ENCODE data around the gene USP17L5. TPM values are rescaled to one million over a fixed set of nuclear protein-coding genes. Genes with fewer than 3 reads are reported as not detected.

Gene USP17L5, protein sequence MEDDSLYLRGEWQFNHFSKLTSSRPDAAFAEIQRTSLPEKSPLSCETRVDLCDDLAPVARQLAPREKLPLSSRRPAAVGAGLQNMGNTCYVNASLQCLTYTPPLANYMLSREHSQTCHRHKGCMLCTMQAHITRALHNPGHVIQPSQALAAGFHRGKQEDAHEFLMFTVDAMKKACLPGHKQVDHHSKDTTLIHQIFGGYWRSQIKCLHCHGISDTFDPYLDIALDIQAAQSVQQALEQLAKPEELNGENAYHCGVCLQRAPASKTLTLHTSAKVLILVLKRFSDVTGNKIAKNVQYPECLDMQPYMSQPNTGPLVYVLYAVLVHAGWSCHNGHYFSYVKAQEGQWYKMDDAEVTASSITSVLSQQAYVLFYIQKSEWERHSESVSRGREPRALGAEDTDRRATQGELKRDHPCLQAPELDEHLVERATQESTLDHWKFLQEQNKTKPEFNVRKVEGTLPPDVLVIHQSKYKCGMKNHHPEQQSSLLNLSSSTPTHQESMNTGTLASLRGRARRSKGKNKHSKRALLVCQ
- not detected in 2 replicates for total RNA-seq

DNA sequence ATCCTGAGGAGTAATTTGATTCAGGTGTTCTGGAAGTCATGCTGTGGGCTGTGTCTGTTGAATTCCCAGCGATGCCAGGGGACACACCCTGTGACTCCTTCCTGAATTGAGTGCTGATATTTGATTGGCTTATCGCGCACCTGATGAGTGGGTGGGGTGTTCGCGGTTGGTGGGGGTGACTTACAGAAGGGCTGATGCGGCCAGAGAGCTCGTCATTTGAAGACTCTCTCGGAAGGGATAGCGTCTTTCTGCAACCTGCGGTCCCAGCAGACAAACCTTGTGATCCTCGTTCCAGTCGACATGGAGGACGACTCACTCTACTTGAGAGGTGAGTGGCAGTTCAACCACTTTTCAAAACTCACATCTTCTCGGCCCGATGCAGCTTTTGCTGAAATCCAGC is at the start of gene USP17L5:
TSS of gene USP17L5 (plus strand) at position 301 of the 400 bp plus-strand sequence. CDS start at position 301, 0 bp downstream.

DNA sequence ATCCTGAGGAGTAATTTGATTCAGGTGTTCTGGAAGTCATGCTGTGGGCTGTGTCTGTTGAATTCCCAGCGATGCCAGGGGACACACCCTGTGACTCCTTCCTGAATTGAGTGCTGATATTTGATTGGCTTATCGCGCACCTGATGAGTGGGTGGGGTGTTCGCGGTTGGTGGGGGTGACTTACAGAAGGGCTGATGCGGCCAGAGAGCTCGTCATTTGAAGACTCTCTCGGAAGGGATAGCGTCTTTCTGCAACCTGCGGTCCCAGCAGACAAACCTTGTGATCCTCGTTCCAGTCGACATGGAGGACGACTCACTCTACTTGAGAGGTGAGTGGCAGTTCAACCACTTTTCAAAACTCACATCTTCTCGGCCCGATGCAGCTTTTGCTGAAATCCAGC is 14.3 kb upstream of the USP17L5 start, which contains the start of gene USP17L24:
TSS of gene USP17L24 (plus strand) at position 301 of the 400 bp plus-strand sequence. CDS start at position 301, 0 bp downstream.

DNA sequence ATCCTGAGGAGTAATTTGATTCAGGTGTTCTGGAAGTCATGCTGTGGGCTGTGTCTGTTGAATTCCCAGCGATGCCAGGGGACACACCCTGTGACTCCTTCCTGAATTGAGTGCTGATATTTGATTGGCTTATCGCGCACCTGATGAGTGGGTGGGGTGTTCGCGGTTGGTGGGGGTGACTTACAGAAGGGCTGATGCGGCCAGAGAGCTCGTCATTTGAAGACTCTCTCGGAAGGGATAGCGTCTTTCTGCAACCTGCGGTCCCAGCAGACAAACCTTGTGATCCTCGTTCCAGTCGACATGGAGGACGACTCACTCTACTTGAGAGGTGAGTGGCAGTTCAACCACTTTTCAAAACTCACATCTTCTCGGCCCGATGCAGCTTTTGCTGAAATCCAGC is 9.6 kb upstream of the USP17L5 start, which contains the start of gene USP17L25:
TSS of gene USP17L25 (plus strand) at position 301 of the 400 bp plus-strand sequence. CDS start at position 301, 0 bp downstream.

DNA sequence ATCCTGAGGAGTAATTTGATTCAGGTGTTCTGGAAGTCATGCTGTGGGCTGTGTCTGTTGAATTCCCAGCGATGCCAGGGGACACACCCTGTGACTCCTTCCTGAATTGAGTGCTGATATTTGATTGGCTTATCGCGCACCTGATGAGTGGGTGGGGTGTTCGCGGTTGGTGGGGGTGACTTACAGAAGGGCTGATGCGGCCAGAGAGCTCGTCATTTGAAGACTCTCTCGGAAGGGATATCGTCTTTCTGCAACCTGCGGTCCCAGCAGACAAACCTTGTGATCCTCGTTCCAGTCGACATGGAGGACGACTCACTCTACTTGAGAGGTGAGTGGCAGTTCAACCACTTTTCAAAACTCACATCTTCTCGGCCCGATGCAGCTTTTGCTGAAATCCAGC is 4.8 kb upstream of the USP17L5 start, which contains the start of gene USP17L26:
TSS of gene USP17L26 (plus strand) at position 301 of the 400 bp plus-strand sequence. CDS start at position 301, 0 bp downstream.

DNA sequence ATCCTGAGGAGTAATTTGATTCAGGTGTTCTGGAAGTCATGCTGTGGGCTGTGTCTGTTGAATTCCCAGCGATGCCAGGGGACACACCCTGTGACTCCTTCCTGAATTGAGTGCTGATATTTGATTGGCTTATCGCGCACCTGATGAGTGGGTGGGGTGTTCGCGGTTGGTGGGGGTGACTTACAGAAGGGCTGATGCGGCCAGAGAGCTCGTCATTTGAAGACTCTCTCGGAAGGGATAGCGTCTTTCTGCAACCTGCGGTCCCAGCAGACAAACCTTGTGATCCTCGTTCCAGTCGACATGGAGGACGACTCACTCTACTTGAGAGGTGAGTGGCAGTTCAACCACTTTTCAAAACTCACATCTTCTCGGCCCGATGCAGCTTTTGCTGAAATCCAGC is 4.6 kb downstream of the USP17L5 start, which contains the start of gene USP17L27:
TSS of gene USP17L27 (plus strand) at position 301 of the 400 bp plus-strand sequence. CDS start at position 301, 0 bp downstream.

DNA sequence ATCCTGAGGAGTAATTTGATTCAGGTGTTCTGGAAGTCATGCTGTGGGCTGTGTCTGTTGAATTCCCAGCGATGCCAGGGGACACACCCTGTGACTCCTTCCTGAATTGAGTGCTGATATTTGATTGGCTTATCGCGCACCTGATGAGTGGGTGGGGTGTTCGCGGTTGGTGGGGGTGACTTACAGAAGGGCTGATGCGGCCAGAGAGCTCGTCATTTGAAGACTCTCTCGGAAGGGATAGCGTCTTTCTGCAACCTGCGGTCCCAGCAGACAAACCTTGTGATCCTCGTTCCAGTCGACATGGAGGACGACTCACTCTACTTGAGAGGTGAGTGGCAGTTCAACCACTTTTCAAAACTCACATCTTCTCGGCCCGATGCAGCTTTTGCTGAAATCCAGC is 9.4 kb downstream of the USP17L5 start, which contains the start of gene USP17L28:
TSS of gene USP17L28 (plus strand) at position 301 of the 400 bp plus-strand sequence. CDS start at position 301, 0 bp downstream.

DNA sequence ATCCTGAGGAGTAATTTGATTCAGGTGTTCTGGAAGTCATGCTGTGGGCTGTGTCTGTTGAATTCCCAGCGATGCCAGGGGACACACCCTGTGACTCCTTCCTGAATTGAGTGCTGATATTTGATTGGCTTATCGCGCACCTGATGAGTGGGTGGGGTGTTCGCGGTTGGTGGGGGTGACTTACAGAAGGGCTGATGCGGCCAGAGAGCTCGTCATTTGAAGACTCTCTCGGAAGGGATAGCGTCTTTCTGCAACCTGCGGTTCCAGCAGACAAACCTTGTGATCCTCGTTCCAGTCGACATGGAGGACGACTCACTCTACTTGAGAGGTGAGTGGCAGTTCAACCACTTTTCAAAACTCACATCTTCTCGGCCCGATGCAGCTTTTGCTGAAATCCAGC is 14.1 kb downstream of the USP17L5 start, which contains the start of gene USP17L29:
TSS of gene USP17L29 (plus strand) at position 301 of the 400 bp plus-strand sequence. CDS start at position 301, 0 bp downstream.

DNA sequence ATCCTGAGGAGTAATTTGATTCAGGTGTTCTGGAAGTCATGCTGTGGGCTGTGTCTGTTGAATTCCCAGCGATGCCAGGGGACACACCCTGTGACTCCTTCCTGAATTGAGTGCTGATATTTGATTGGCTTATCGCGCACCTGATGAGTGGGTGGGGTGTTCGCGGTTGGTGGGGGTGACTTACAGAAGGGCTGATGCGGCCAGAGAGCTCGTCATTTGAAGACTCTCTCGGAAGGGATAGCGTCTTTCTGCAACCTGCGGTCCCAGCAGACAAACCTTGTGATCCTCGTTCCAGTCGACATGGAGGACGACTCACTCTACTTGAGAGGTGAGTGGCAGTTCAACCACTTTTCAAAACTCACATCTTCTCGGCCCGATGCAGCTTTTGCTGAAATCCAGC is 23.6 kb downstream of the USP17L5 start, which contains the start of gene USP17L30:
TSS of gene USP17L30 (plus strand) at position 301 of the 400 bp plus-strand sequence. CDS start at position 301, 0 bp downstream.

Other genes starting within 250 kb of the USP17L5 start
- gene FAM90A26, start 169.0 kb upstream of the USP17L5 start, total RNA-seq, result not detected in 2 replicates
- not detected in 2 replicates for gene USP17L10, start 128.7 kb upstream of the USP17L5 start, total RNA-seq
- gene USP17L11, start 124.0 kb upstream of the USP17L5 start, total RNA-seq, result not detected in 2 replicates
- not detected in 2 replicates for gene USP17L12, start 119.3 kb upstream of the USP17L5 start, total RNA-seq
- not detected in 2 replicates for gene USP17L13, start 114.5 kb upstream of the USP17L5 start, total RNA-seq
- gene USP17L15, start 105.0 kb upstream of the USP17L5 start, total RNA-seq, result not detected in 2 replicates
- not detected in 2 replicates for gene USP17L17, start 95.5 kb upstream of the USP17L5 start, total RNA-seq
- not detected in 2 replicates for gene USP17L18, start 90.8 kb upstream of the USP17L5 start, total RNA-seq
- not detected in 2 replicates for gene USP17L19, start 86.0 kb upstream of the USP17L5 start, total RNA-seq
- gene USP17L20, start 81.3 kb upstream of the USP17L5 start, total RNA-seq, result not detected in 2 replicates
- not detected in 2 replicates for gene USP17L21, start 76.5 kb upstream of the USP17L5 start, total RNA-seq
- not detected in 2 replicates for gene USP17L22, start 71.8 kb upstream of the USP17L5 start, total RNA-seq
- not detected in 2 replicates for gene USP17L24, start 14.2 kb upstream of the USP17L5 start, total RNA-seq
- not detected in 2 replicates for gene USP17L25, start 9.5 kb upstream of the USP17L5 start, total RNA-seq
- not detected in 2 replicates for gene USP17L26, start 4.7 kb upstream of the USP17L5 start, total RNA-seq
- gene USP17L27, start 4.7 kb downstream of the USP17L5 start, total RNA-seq, result not detected in 2 replicates
- not detected in 2 replicates for gene USP17L28, start 9.5 kb downstream of the USP17L5 start, total RNA-seq
- gene USP17L29, start 14.2 kb downstream of the USP17L5 start, total RNA-seq, result not detected in 2 replicates
- gene USP17L30, start 23.7 kb downstream of the USP17L5 start, total RNA-seq, result not detected in 2 replicates
- not detected in 2 replicates for gene DEFB131A, start 105.0 kb downstream of the USP17L5 start, total RNA-seq